OCI-LY1 (cell line): ENCODE data around the gene STARD13.

Source experiments
- H2AFZ ChIP-seq: fragments of 200-600 bp; sonication (generic), shearing (Covaris generic); 2 replicates; pipeline ENCODE4 v1.6.0; 2014; ENCODE audit warnings: antibody characterized with exemption, mild to moderate bottlenecking, low read length
- H3F3A ChIP-seq: fragments of 200-600 bp; sonication (generic), shearing (Covaris generic); 2 replicates; pipeline ENCODE4 v1.6.0; 2014; ENCODE audit warnings: mild to moderate bottlenecking, antibody characterized with exemption, low read length, moderate library complexity; ENCODE audit not compliant: insufficient read depth
- H3K27ac ChIP-seq: fragments of 200-600 bp; sonication (generic); 2 replicates; pipeline ENCODE4 v1.5.1; 2014; ENCODE audit warnings: low read length, mixed run types, mild to moderate bottlenecking, low read depth; ENCODE audit not compliant: poor library complexity, severe bottlenecking
- H3K27me3 ChIP-seq: fragments of 200-600 bp; sonication (generic); 2 replicates; pipeline ENCODE4 v1.6.0; 2014; ENCODE audit warnings: antibody characterized with exemption, mild to moderate bottlenecking, low read length, moderate library complexity; ENCODE audit not compliant: insufficient read depth
- H3K36me3 ChIP-seq: fragments of 200-600 bp; sonication (generic); 2 replicates; pipeline ENCODE4 v1.6.1; 2014; ENCODE audit warnings: mild to moderate bottlenecking, antibody characterized with exemption, low read length, moderate library complexity, mixed read lengths; ENCODE audit not compliant: insufficient read depth
- H3K4me1 ChIP-seq: fragments of 200-600 bp; sonication (generic); 2 replicates; pipeline ENCODE4 v1.5.1; 2014; ENCODE audit warnings: mild to moderate bottlenecking, low read length, moderate library complexity; ENCODE audit not compliant: insufficient read depth, severe bottlenecking
- H3K4me2 ChIP-seq: fragments of 200-600 bp; sonication (generic), shearing (Covaris generic); 2 replicates; pipeline ENCODE4 v1.6.1; 2014; ENCODE audit warnings: low read length
- H3K4me3 ChIP-seq: fragments of 200-600 bp; sonication (generic); 2 replicates; pipeline ENCODE4 v1.5.1; 2014; ENCODE audit warnings: low read length, low read depth, mild to moderate bottlenecking, mixed read lengths; ENCODE audit not compliant: poor library complexity, severe bottlenecking
- H3K79me2 ChIP-seq: fragments of 200-600 bp; shearing (Covaris generic); 2 replicates; pipeline ENCODE4 v1.6.1; 2016; ENCODE audit warnings: mixed run types, low read length, mixed read lengths; ENCODE audit not compliant: insufficient read depth
- H3K9ac ChIP-seq: fragments of 200-600 bp; sonication (generic), shearing (Covaris generic); 2 replicates; pipeline ENCODE4 v1.6.1; 2014; ENCODE audit warnings: mild to moderate bottlenecking, low read length, mixed read lengths
- H3K9me2 ChIP-seq: fragments of 200-600 bp; sonication (generic), shearing (Covaris generic); 2 replicates; pipeline ENCODE4 v1.6.1; 2014; ENCODE audit warnings: low read depth, mild to moderate bottlenecking, low read length, mixed read lengths
- H3K9me3 ChIP-seq: fragments of 200-600 bp; shearing (Covaris generic); 2 replicates; pipeline ENCODE4 v1.6.1; 2014; ENCODE audit warnings: low read length, mixed read lengths
- H4K20me1 ChIP-seq: fragments of 200-600 bp; sonication (generic), shearing (Covaris generic); 2 replicates; pipeline ENCODE4 v1.6.0; 2016; ENCODE audit warnings: mild to moderate bottlenecking, low read length; ENCODE audit not compliant: insufficient read depth
- EZH2 ChIP-seq: fragments of 200-600 bp; sonication (generic), shearing (Covaris generic); IDR thresholded peaks from 2 replicates; pipeline ENCODE4 v1.8.0; 2017; ENCODE audit warnings: borderline replicate concordance, mixed run types, mild to moderate bottlenecking, antibody characterized with exemption, low read length, moderate library complexity, mixed read lengths
- TF ChIP-seq, protein P1 (sequence below): fragments of 200-600 bp; sonication (generic), shearing (Covaris generic); IDR thresholded peaks from 2 replicates; pipeline ENCODE4 v1.5.1; 2017; ENCODE audit warnings: mild to moderate bottlenecking, antibody characterized with exemption, low read length, moderate library complexity, mixed read lengths

STARD13 gene

DNA sequence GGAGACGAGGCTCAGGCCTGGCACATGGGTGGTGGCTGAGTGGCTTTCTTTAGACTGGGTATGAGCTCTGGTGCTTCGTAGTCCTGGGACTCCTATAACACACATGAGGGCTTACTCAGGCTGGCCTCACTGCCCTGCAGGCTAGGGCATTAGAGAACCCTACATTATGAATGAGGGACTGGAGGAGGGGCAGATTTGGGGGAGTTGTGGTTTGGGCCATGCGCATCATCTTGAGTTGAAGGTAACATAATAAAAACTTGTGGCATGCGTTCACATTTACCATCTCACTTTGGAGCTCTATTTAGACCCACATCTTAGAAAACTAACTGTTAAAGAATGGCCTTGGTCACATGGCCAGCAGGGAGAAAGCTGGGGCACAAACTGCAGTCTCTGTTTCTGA, 54.2 kb downstream of the STARD13 start:
- TF ChIP-seq, protein P1, sequence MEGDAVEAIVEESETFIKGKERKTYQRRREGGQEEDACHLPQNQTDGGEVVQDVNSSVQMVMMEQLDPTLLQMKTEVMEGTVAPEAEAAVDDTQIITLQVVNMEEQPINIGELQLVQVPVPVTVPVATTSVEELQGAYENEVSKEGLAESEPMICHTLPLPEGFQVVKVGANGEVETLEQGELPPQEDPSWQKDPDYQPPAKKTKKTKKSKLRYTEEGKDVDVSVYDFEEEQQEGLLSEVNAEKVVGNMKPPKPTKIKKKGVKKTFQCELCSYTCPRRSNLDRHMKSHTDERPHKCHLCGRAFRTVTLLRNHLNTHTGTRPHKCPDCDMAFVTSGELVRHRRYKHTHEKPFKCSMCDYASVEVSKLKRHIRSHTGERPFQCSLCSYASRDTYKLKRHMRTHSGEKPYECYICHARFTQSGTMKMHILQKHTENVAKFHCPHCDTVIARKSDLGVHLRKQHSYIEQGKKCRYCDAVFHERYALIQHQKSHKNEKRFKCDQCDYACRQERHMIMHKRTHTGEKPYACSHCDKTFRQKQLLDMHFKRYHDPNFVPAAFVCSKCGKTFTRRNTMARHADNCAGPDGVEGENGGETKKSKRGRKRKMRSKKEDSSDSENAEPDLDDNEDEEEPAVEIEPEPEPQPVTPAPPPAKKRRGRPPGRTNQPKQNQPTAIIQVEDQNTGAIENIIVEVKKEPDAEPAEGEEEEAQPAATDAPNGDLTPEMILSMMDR, result no peak
- no peak for TF ChIP-seq EZH2
- H3K27me3 ChIP-seq, result no peaks in the 10 kb centered on the region
- H2AFZ ChIP-seq, result no peak overlapping the region
- H3K27ac ChIP-seq, result no peak overlapping the region
- no peak overlapping the region for H3K4me2 ChIP-seq
- H3K9me3 ChIP-seq, result no peaks in the 10 kb centered on the region
- H3K79me2 ChIP-seq, result no peaks in the 10 kb centered on the region
- no peak overlapping the region for H3K9ac ChIP-seq
- no peaks in the 10 kb centered on the region for H3K36me3 ChIP-seq
- H4K20me1 ChIP-seq, result no peaks in the 10 kb centered on the region
- peaks cover 4% of the 10 kb centered on the region for H3K4me1 ChIP-seq
- H3K9me2 ChIP-seq, result no peaks in the 10 kb centered on the region
- no peaks in the 10 kb centered on the region for H3F3A ChIP-seq
- H3K4me3 ChIP-seq, result no peak overlapping the region

- Histone ChIP-seq H2AFZ (no peak overlapping the region), H3F3A (no peaks in the 10 kb centered on the region), H3K9ac (no peak overlapping the region), H3K79me2 (no peaks in the 10 kb centered on the region), H3K9me3 (no peaks in the 10 kb centered on the region), H3K4me2 (no peak overlapping the region), H3K4me1 (peaks cover 4% of the 10 kb centered on the region), H3K9me2 (no peaks in the 10 kb centered on the region), H3K4me3 (no peak overlapping the region), H3K27me3 (no peaks in the 10 kb centered on the region), H3K36me3 (no peaks in the 10 kb centered on the region), H3K27ac (no peak overlapping the region), H4K20me1 (no peaks in the 10 kb centered on the region)
- TF ChIP-seq, protein P1, result no peak
- no peak for TF ChIP-seq EZH2
Observed at GRCh38 chr13:33230178-33230881, 55.2 kb downstream of the STARD13 start.

GRCh38 chr13:33229446-33230177, 55.9 kb downstream of the STARD13 start:
- Histone ChIP-seq H4K20me1 (no peaks in the 10 kb centered on the region), H3K9me3 (no peaks in the 10 kb centered on the region), H3K36me3 (no peaks in the 10 kb centered on the region), H3K4me1 (peaks cover 4% of the 10 kb centered on the region), H3K4me2 (no peak overlapping the region), H3K79me2 (no peaks in the 10 kb centered on the region), H3F3A (no peaks in the 10 kb centered on the region), H2AFZ (no peak overlapping the region), H3K4me3 (no peak overlapping the region), H3K9ac (no peak overlapping the region), H3K9me2 (no peaks in the 10 kb centered on the region), H3K27ac (no peak overlapping the region), H3K27me3 (no peaks in the 10 kb centered on the region)
- TF ChIP-seq, protein P1, result no peak
- no peak for TF ChIP-seq EZH2
